NCI-H524 treated with DMSO at 0.1 percent for 48 hours (cell line): ENCODE data around the gene MAPK8IP2.
"Not testable (repeated sequence)": the region's sequence is repeated elsewhere in the genome, so short reads cannot be mapped to it uniquely, and the experiment has no call there.

Source experiments
- DNase-seq: peaks from one replicate; lab custom pipeline; 2025; lab: John Stamatoyannopoulos, UW

MAPK8IP2 gene

DNA sequence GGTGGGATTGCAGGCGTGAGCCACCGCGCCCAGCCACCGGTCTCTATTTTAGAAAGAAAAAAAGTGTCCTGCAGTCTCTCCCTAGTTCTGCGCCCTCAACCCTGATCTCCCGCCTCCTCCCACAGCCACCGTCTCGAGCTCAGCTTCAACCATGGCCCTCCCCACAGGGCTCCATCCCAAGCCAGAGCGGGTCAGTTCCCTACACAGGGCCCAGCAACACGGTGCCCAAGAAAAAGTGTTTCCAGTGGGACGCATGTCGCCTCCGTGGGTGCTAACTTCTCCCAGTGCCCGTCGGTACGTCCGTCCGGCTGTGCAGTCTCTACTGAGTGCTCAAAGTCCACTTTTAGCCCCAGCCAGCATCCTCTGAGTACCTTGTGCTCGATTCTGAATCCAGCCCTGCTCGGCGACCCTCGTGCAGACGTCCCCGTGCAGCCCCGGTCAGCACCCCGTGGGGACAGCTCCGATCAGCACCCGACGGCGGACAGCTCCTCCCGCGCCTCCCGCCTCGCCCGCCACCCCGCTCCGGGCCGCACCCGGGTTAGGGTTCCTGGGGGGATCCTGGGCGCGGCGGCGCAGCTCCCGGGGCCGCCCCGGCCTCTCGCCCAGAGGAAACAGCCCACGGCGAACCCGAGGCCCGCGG lies 657 bp upstream of the MAPK8IP2 start:
- no peak for DNase-seq

GRCh38 chr22:50600967-50601668 lies 525 bp downstream of the MAPK8IP2 start:
- DNase-seq = no peak

DNA sequence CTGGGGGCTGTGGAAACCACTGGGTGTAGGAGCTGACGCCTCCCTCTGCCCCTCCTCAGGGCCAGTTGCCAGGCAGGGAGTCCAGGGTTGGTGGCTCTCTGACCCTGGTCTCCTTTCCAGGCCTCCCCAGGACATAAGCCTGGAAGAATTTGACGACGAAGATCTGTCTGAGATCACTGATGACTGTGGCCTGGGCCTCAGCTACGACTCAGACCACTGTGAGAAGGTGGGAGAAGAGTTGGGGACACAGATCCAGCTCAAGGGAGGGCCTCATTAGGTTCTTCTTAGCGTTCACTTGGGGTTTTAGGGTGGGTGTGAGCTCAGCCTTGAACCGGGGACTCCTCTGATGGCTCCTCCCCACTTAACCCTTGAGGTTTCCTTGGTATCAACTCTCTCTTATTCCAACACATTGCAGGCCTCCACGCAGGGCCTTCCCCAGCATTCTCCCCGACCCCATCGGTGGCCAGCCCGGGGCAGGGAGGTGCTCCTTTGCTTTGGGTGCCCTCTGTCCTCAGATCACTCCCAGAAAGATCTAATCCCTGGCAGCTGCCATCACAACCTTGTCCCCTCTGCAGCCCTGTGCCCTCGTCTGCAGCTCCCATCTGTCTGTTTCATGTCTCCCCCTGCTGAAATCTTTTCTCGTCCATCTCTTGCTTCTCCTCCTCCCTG lies 1.2 kb downstream of the MAPK8IP2 start:
- DNase-seq = no peak

GRCh38 chr22:50602338-50602700 lies 1.7 kb downstream of the MAPK8IP2 start:
- no peak for DNase-seq

DNA sequence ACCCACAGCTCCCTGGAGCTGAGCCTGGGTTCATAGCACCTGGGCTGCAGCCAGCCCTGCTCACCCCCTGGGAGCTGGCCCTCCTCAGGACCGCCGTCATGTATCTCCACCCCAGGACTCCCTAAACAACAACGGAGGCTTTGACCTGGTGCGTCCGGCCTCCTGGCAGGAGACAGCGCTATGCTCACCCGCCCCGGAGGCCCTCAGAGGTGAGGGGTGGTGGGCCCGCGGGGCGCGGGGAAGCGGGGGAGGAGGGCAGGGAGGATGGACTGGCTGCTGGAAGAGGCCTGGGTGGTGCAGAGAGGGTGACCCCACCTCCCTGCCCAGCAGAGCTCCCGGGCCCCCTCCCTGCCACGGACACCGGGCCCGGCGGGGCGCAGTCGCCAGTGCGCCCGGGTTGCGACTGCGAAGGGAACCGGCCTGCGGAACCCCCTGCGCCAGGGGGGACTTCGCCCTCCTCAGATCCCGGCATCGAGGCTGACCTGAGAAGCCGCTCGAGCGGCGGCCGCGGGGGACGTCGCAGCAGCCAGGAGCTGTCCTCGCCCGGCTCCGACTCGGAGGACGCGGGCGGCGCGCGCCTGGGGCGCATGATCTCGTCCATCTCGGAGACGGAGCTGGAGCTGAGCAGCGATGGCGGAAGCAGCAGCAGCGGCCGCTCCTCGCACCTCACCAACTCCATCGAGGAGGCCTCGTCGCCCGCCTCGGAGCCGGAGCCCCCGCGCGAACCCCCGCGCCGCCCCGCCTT lies 3.1 kb downstream of the MAPK8IP2 start:
- no peak for DNase-seq

DNA sequence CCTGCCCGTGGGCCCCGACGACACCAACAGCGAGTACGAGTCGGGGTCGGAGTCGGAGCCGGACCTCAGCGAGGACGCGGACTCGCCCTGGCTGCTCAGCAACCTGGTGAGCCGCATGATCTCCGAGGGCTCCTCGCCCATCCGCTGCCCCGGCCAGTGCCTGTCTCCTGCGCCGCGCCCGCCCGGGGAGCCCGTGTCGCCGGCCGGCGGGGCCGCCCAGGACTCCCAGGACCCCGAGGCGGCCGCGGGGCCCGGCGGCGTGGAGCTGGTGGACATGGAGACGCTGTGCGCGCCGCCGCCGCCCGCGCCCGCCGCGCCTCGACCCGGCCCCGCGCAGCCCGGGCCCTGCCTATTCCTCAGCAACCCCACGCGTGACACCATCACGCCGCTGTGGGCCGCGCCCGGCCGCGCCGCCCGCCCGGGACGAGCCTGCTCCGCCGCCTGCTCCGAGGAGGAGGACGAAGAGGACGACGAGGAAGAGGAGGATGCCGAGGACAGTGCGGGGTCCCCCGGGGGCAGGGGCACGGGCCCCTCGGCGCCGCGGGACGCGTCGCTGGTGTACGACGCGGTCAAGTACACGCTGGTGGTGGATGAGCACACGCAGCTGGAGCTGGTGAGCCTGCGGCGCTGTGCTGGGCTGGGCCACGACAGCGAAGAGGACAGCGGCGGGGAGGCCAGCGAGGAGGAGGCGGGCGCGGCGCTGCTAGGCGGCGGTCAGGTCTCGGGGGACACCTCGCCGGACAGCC lies 3.8 kb downstream of the MAPK8IP2 start:
- DNase-seq = no peak

DNA sequence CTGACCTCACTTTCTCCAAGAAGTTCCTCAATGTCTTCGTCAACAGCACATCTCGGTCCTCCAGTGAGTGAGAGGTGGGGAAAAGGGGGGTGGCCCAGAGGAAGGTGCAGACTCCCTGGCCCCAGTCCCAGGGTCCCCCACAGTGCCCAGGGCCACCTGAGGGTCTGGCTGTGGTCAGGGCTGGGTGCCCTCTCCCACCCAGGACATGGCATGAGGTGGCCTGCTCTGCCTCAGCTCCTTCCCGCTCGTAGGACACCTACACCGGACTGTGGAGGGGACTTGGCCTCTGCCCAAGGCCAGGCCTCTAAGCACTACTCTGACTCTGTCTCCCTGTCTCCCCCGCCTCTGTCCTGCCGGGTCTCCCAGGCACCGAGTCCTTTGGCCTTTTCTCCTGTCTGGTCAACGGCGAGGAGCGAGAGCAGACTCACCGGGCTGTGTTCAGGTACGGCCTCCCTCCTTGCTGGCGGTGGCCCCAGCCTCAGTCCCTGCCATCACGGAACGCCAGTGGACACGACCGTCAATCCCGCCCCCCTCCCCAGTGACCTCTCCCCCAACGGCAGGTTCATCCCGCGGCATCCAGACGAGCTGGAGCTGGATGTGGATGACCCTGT lies 4.5 kb downstream of the MAPK8IP2 start:
- DNase-seq = no peak

- no peak for DNase-seq
Measured at GRCh38 chr22:50605613-50606074, 5.1 kb downstream of the MAPK8IP2 start.

DNA sequence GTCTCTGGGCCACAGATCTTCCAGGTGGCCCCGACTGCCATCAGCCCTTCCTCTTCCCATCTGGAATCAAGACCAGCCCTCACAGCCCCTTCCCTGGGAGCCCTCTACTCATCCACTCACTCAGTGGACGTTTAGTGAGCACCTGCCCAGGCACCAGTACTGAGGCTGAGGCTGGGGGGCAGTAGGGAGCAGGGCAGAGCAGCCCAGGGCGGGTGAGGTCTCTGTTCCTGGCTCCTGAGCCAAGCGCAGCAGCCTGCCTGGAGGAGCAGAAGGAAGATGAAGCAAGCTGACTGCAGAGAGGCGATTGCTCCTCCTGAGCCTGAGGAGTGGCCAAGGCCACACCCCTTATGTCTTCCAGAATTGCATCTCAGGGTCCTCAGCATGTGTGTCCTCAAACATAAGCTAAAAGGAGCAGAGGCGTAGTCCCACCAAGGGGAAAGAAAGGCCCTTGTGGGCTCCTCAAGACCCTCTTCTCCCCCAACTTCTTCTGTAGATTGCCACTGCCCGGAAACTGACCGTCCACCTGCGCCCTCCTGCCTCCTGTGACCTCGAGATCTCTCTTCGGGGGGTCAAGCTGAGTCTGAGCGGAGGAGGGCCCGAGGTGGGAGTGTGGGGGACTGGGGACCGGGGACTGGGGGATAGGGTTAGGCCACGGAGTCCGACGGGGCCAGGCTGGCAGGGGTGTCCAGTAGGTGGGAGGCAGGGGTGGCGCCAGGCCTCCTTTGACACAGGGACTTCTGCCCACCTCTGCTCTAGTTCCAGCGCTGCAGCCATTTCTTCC lies 5.8 kb downstream of the MAPK8IP2 start:
- DNase-seq = no peak

GRCh38 chr22:50606946-50607658 lies 6.5 kb downstream of the MAPK8IP2 start:
- DNase-seq = no peak

GRCh38 chr22:50607659-50608020 lies 7.0 kb downstream of the MAPK8IP2 start:
- no peak for DNase-seq

- DNase-seq = not testable (repeated sequence)
Measured at GRCh38 chr22:50608058-50608840, 7.7 kb downstream of the MAPK8IP2 start.

- no peak for DNase-seq
Measured at GRCh38 chr22:50608996-50609395, 8.4 kb downstream of the MAPK8IP2 start.

- DNase-seq = no peak
Measured at GRCh38 chr22:50609599-50609998, 9.0 kb downstream of the MAPK8IP2 start.

DNA sequence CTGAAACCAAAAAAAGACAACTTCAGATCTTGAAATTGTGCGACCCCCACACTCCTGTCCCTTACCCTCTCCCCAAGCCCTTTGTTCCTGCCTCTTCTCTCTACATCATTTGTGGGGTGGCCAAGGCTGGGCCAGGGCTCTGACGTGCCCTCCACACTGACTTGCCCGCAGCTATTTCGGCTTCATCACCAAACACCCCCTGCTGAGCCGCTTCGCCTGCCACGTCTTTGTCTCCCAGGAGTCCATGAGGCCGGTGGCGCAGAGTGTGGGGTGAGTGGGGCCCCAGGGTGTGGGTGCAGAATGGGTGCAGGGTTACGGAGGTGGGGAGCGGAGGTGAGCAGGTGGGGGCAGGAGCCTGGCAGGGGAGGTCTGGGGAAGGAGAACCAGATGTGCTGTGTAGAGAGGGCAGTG lies 9.5 kb downstream of the MAPK8IP2 start:
- DNase-seq = no peak

DNA sequence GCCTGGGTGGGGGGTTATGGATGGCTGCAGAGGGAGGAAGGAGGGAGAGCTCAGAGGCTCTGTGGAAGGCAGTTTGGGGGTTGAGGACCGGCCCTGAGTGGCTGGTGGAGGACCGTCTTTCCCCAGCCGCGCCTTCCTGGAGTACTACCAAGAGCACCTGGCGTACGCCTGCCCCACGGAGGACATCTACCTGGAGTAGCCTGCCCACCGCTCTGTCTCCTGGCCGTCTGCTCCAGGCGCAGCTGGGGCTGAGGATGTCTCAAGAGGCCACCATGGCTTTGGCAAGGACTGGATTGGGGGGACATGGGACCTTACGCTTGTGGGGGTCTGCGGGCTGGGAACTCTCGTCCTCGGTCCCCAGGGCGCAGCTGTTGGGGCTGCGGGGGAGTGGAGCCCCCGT lies 10.0 kb downstream of the MAPK8IP2 start:
- DNase-seq = no peak

DNA sequence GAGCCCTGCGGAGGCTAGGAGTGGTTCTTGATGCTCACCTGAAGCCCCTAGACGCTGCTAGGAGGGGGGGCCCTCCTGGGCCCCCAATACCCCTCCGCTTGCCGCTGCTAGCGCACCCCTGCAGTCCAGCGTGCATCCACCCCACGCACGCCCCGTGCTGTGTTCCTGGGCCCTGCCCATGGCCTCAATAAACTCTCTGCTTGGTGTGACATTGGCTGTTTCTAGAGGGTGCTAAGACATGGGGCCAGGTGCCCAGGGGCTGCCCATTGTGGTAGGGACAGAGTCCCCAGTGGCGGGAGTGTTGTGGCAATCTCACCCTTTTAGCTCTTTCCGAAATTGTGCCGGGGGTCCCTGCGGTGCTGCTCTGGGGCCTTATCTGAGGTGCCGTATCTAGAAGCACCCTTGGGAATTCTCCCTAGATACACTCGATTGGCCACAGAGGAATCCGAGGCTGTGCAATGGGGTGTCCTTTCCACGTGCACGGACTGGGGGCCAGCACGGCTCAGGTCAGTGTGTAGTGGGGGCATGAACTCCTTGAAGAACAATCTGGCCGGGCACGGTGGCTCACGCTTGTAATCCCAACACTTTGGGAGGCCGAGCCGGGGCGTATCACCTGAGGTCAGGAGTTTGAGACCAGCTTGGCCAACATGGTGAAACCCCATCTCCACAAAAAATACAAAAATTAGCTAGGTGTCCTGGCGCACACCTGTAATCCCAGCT lies 10.9 kb downstream of the MAPK8IP2 start:
- no peak for DNase-seq

GRCh38 chr22:50612168-50612527 lies 11.6 kb downstream of the MAPK8IP2 start:
- no peak for DNase-seq
